Keratinocyte (primary cell): ENCODE data around the gene GLS. TPM values are rescaled to one million over a fixed set of nuclear protein-coding genes. Genes with fewer than 3 reads are reported as not detected.

Experiments used
- DNase-seq: peaks from one replicate; pipeline ENCODE4 v3.0.0-alpha.2; 2011; ENCODE audit warnings: low read depth, missing footprints, low spot score
- FAIRE-seq: peaks from 2 replicates; lab custom pipeline; 2011; peaks lifted over from hg19 to GRCh38; lab: Jason Lieb, UNC
- H2AFZ ChIP-seq: 2 replicates; pipeline ENCODE4 v1.6.0; 2012; ENCODE audit warnings: low read length, control low read depth, inconsistent platforms; ENCODE audit not compliant: control insufficient read depth
- H3K27ac ChIP-seq: 2 replicates; pipeline ENCODE4 v1.5.1; 2011; ENCODE audit warnings: low read length; ENCODE audit not compliant: control insufficient read depth, insufficient read depth
- H3K27me3 ChIP-seq: 3 replicates; pipeline ENCODE4 v1.6.0; 2011; ENCODE audit warnings: low read length; ENCODE audit not compliant: control insufficient read depth, insufficient read depth; ENCODE audit errors: extremely low read depth
- H3K36me3 ChIP-seq, 2 experiments: 2 replicates in 1 of 2; 3 replicates in 1 of 2; pipeline ENCODE4 v1.5.1; 2011; ENCODE audit warnings: low read length in 2 of 2, mild to moderate bottlenecking in 1 of 2; ENCODE audit not compliant: control insufficient read depth in 2 of 2, insufficient read depth in 2 of 2; ENCODE audit errors: extremely low read depth in 1 of 2
- H3K4me1 ChIP-seq: 3 replicates; pipeline ENCODE4 v1.5.1; 2011; ENCODE audit warnings: low read length; ENCODE audit not compliant: control insufficient read depth, insufficient read depth; ENCODE audit errors: extremely low read depth
- H3K4me2 ChIP-seq: 3 replicates; pipeline ENCODE4 v1.6.0; 2011; ENCODE audit warnings: low read depth, low read length; ENCODE audit not compliant: control insufficient read depth, insufficient read depth; ENCODE audit errors: extremely low read depth
- H3K4me3 ChIP-seq, 3 experiments: fragments of 200-600 bp in 1 of 3; sonication (generic) in 1 of 3; 2 replicates in 2 of 3; 3 replicates in 1 of 3; pipeline ENCODE4 v1.5.1; 2011 to 2016; ENCODE audit warnings: low read length in 3 of 3, mild to moderate bottlenecking in 3 of 3, control low read depth in 2 of 3, inconsistent platforms in 1 of 3, low read depth in 1 of 3, mixed read lengths in 1 of 3, mixed run types in 1 of 3, moderate library complexity in 1 of 3; ENCODE audit not compliant: control insufficient read depth in 2 of 3, insufficient read depth in 2 of 3; ENCODE audit errors: extremely low read depth in 1 of 3
- H3K79me2 ChIP-seq: 2 replicates; pipeline ENCODE4 v1.6.0; 2012; ENCODE audit warnings: low read length; ENCODE audit not compliant: control insufficient read depth, insufficient read depth
- H3K9ac ChIP-seq: 3 replicates; pipeline ENCODE4 v1.6.0; 2011; ENCODE audit warnings: low read length; ENCODE audit not compliant: control insufficient read depth, insufficient read depth; ENCODE audit errors: extremely low read depth
- H3K9me1 ChIP-seq: 3 replicates; pipeline ENCODE4 v1.6.0; 2011; ENCODE audit warnings: low read length; ENCODE audit not compliant: control insufficient read depth, insufficient read depth; ENCODE audit errors: extremely low read depth
- H3K9me3 ChIP-seq: 2 replicates; pipeline ENCODE4 v1.5.1; 2012; ENCODE audit warnings: low read depth, low read length; ENCODE audit not compliant: control insufficient read depth
- H4K20me1 ChIP-seq: 3 replicates; pipeline ENCODE4 v1.6.0; 2011; ENCODE audit warnings: low read length; ENCODE audit not compliant: control insufficient read depth, insufficient read depth; ENCODE audit errors: extremely low read depth
- CTCF ChIP-seq, 3 experiments: IDR thresholded peaks in 1 of 3; conservative IDR thresholded peaks in 1 of 3; optimal IDR thresholded peaks in 1 of 3; 2 replicates in 2 of 3; 3 replicates in 1 of 3; pipeline versions ENCODE3 to v1.5.1; 2011; ENCODE audit warnings: low read length in 3 of 3, mild to moderate bottlenecking in 3 of 3, moderate library complexity in 2 of 3, control low read depth in 1 of 3, inconsistent platforms in 1 of 3; ENCODE audit not compliant: insufficient read depth in 2 of 3; ENCODE audit errors: extremely low read depth in 1 of 3
- EZH2 ChIP-seq: IDR thresholded peaks from one replicate; pipeline ENCODE4 v1.6.1; 2012; ENCODE audit warnings: inconsistent platforms, mild to moderate bottlenecking, low read length, moderate library complexity
- dilution Hi-C: fragments of 300-500 bp; cut with MboI; formaldehyde crosslinking; loops from one replicate; pipeline ENCODE4 v1.7.0; 2020; ENCODE audit warnings: low sequenced_read_pairs; ENCODE audit not compliant: extremely low pct_ligation_motif_present
- polyA plus RNA-seq, 5 experiments: library from polyadenylated mRNA; depleted of rRNA in 3 of 5; stranded (reverse) in 3 of 5; stranded (forward) in 1 of 5; unstranded in 1 of 5; fragments of >200 nt; gene quantifications; 1 replicate in 1 of 5; 2 replicates in 3 of 5; 3 replicates in 1 of 5; pipeline versions ENCODE4 v1.2.1 to v1.2.3, GENCODE V29; 2011 to 2012; ENCODE audit warnings: missing spikeins in 2 of 5, low read depth in 1 of 5, low replicate concordance in 1 of 5

Gene GLS
- polyA plus RNA-seq, 1 donor (not counting 4 experiments of a cell fraction or from before 2014, with no cell fraction given) = 130 TPM

- DNase-seq = no peak
Measured at GRCh38 chr2:190927301-190927700, 46.7 kb downstream of the GLS start.

GRCh38 chr2:190929919-190930318 is 49.3 kb downstream of the GLS start:
- Histone ChIP-seq H4K20me1 (no peaks in the 10 kb centered on the region), H2AFZ (no peak overlapping the region), H3K4me1 (peaks cover 6% of the 10 kb centered on the region), H3K27ac (no peak overlapping the region), H3K9me3 (no peaks in the 10 kb centered on the region), H3K9ac (no peak overlapping the region), H3K36me3 (peaks cover 7 to 23% of the 10 kb centered on the region in 2 experiments), H3K4me3 (no peak overlapping the region), H3K27me3 (no peaks in the 10 kb centered on the region), H3K79me2 (peaks cover 2% of the 10 kb centered on the region), H3K9me1 (no peaks in the 10 kb centered on the region), H3K4me2 (no peak overlapping the region)
- DNase-seq = no peak
- no peak for FAIRE-seq
- TF ChIP-seq EZH2 (no peak), CTCF (optimal IDR thresholded peaks at IDR 0.05 in 1 of 3, IDR thresholded peaks at IDR 0.05 in 1 of 3, conservative IDR thresholded peaks at IDR 0.05 in 1 of 3; ENCODE audit: extremely low read depth in 1 of 3, insufficient read depth in 2 of 3, low read length in 3 of 3) (no peak)
- dilution Hi-C loops = no loop called here

More at GRCh38 chr2:190927301-190927700, 46.7 kb downstream of the GLS start:
- no peaks in the 10 kb centered on the region for H3K9me1 ChIP-seq
- peaks cover 13 to 24% of the 10 kb centered on the region in 2 experiments for H3K36me3 ChIP-seq
- TF ChIP-seq CTCF (optimal IDR thresholded peaks at IDR 0.05 in 1 of 3, IDR thresholded peaks at IDR 0.05 in 1 of 3, conservative IDR thresholded peaks at IDR 0.05 in 1 of 3; ENCODE audit: extremely low read depth in 1 of 3, insufficient read depth in 2 of 3, low read length in 3 of 3) (no peak), EZH2 (no peak)
- no peak overlapping the region for H2AFZ ChIP-seq
- H3K27ac ChIP-seq = no peak overlapping the region
- H3K4me2 ChIP-seq = no peak overlapping the region
- FAIRE-seq = no peak
- no peaks in the 10 kb centered on the region for H3K9me3 ChIP-seq
- peaks cover 2% of the 10 kb centered on the region for H3K79me2 ChIP-seq
- dilution Hi-C loops = no loop called here
- no peak overlapping the region for H3K9ac ChIP-seq
- H3K4me1 ChIP-seq = peaks cover 6% of the 10 kb centered on the region
- no peaks in the 10 kb centered on the region for H4K20me1 ChIP-seq
- H3K27me3 ChIP-seq = no peaks in the 10 kb centered on the region
- H3K4me3 ChIP-seq = no peak overlapping the region
